HG03342 (cell line): Measurements from ENCODE around the gene SLC2A10.

ENCODE experiments used
- ATAC-seq: cut with Tn5 transposase; IDR thresholded peaks from one replicate; pipeline ENCODE4 v1.9.1; 2021; ENCODE audit warnings: mild to moderate bottlenecking, moderate library complexity; ENCODE audit not compliant: unreplicated experiment

The SLC2A10 gene

DNA sequence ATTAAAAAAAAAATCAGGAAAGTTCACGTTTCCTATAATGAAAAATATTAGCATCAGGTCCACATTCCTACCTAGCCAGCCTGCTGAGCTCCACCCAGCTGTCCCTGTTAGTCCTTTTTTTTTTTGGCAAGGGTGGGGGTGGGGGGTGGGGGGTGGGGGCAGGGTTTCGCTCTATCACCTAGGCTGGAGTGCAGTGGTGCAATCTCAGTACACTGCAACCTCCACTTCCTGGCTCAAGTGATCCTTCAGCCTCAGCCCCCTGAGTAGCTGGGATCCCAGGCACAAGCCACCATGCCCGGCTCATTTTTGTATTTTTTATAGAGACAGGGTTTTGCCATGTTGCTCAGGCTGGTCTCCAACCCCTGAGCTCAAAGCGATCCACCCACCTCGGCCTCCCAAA lies 7.5 kb upstream of the SLC2A10 start:
- ATAC-seq: no peak

DNA sequence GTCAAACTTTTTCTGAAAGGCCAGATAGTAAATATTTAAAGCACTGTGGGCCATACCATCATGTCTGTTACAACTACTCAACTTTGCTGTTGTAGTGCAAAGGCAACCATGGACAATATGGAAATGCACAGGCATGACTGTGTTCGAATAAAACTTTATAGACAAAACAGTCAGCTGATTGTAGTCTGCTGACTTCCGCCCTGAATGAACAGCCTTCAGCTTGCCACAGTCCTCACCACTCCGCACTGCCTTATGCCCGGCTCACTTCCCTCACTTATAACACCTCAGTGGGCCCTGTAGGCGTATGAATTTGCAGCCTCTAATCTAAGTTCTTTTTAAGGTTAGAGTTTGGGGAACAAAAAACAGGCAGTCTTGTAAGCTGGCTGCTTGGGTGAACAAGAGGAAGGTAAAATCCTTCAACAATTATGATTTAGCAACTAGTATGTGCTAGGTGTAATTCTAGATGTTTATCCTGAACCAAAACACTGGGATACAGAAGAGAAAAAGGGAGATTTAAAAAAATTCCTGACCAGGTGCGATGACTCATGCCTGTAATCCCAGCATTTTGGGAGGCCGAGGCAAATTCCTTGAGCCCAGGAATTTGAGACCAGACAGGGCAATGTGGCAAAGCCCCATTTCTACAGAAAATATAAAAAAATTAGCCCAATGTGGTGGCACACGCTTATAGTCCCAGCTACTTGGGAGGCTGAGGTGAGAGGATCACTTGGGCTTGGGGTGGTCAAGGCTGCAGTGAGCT lies 6.8 kb upstream of the SLC2A10 start:
- no peak for ATAC-seq

DNA sequence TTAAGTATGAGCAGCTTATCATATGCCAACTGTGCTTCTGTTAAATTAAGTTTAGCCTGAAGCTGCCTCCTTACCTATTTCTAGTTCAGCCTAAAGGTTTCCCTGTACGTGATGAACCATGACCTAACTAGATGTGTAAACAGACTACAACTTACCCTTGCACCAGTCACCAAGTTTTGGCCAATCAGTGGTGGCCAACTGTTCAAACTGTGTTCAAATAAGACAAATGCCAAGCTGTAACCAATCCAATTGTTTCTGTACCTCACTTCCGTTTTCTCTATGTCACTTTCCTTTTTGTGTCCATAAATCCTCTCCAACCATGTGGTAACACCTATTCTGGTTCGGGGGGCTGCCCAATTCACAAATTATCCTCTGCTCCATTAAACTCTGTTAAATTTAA lies 6.0 kb upstream of the SLC2A10 start:
- ATAC-seq: no peak

DNA sequence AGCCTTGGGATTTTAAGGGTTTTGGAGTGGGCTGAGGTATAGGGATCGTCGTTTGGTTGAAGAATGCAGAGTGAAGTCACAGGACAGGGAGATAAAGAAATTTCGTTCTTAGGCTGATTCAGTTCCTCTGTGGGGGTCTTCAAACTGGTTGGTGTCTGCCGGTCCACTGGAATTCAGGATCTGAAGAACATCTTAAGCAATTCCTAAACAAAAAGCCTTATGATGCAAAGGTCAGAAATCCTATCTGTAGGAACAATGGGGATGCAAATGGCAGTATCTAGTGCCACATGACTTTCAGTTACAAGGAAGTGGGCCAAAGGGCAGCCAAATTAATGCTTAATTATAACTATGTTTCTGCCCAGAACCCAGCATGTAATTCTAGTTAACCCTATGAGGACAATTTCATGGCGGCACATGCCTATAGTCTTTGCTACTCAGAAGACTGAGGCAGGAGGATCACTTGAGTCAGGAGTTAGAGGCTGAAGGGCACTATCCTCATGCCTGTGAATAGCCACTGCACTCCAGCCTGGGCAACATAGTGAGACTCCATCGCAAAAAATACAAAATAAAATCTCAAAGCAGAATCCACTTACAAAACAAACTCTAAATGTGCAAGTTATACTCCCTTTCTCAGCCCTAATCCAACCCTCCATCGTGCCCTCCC lies 4.6 kb upstream of the SLC2A10 start:
- ATAC-seq: no peak

DNA sequence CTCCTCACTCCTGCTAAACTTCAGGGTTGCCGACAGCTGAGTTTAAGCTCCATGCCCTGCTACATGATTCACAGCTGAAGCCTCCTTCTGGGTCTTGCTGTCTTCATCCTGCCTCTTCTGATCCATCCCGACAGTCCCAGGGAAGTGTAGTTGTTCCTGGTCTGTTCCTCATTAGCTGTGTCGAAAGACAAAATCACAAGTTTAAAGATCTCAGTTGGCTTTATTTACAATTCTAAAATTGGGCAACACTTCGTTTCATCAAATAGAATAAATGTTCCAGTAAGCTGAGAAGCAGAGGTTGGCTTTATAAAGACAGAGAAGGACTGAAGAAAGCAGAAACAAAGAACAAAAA lies 4.1 kb upstream of the SLC2A10 start:
- ATAC-seq: no peak

DNA sequence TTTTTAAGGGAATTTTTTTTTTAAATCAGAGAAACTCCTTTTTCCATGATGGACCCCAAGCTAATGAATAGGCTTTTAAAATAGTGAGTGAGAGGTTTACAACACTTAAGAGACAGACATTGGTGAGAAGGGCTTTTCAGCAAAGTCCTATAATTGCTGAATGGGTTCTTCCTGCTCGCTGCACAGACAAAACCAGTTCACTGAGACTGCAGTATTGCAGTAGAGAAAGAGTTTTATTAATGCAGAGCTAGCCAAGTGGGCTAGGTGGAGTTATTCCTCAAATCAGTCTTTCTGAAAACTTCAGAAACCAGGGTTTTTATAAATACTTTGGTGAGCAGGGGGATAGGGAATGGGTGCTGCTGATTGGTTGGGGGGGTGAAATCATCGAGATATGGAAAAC lies 3.2 kb upstream of the SLC2A10 start:
- no peak for ATAC-seq

DNA sequence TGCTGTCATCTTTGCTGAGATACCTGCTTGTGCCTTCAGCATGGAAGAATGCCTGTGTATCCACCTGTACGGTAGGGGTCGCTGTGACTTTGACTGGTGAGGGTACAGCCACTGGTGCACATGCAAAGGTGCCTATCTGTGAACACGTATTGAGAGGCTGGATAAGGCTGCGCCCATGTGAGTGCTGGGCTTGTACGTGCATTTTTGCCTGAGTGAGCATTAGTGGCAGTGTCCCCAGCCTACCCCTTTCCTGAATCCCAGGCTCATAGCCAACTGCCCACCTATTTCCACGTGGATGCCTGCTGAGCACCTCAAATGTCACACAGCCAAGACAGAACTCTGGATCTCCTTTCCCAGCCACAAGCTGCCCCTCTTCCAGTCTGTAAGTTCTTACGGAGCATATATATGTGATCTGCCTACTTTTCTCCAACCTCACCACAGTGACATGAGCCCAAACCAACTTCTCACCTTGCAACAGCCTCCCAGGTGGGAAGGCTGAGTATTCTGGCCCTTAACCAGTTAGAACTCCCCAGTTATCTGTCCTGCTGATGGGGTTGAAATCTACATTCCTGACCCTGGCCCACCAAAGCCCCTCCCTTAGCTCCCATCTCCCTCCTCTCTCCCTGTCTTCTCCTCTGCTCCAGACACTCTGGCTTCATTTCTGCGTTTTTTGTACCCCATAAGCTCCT lies 1.1 kb upstream of the SLC2A10 start:
- ATAC-seq: no peak

DNA sequence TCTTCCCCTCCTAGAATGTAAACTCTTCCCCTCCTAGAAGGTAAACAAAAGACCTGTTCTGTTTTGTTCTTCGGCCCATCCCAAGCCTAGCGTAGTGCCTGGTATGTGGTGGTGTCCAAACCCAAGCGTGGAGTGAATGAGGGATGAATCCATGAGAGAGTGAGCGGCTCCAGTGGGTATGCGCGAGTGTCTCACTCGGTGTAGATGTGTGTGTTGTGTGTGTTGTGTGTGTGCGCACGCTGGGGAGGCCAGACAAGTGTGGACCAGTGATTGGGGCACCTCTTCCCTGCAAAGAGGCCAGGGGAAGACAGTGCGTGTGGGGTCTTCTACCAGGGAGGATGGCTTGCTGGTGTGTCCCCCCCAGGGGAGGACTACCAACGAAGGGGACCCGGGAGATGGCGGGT lies 392 bp upstream of the SLC2A10 start:
- no peak for ATAC-seq

DNA sequence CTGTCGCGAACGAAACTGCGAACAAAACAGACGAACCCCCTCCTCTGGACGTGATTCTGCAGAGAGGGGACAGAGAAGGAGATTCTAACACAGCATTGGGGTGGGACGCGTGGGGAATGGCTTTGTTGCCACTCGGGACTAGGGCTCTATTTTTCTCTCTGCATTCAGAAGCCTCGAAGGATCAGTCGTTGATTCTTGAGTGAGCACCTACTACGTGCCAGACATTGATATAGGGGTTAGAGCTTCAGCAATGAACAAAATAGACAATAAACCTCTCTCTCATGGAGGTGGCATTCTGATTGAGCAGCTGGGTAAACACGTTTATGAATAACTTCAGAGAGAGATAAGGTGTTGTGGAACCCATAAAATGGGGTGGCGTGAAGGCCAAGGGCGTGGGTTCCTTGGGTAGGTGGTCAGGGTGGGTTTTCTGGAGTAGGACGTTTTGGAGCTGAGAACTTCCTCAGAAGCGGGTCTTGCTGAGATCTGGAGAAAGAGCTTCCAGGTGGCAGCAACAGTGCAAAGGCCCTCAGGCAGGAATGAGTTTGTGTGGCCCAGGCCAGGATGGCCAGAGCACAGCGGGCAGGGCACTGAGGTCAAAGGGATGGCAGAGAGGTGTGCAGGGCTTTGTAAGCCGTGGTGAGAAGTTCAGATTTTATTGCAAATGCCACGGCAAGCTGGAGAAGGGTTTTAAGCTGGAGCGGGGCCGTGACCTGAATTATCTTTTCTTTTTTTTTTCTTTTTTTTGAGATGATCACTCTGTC lies 884 bp downstream of the SLC2A10 start:
- ATAC-seq: no peak

DNA sequence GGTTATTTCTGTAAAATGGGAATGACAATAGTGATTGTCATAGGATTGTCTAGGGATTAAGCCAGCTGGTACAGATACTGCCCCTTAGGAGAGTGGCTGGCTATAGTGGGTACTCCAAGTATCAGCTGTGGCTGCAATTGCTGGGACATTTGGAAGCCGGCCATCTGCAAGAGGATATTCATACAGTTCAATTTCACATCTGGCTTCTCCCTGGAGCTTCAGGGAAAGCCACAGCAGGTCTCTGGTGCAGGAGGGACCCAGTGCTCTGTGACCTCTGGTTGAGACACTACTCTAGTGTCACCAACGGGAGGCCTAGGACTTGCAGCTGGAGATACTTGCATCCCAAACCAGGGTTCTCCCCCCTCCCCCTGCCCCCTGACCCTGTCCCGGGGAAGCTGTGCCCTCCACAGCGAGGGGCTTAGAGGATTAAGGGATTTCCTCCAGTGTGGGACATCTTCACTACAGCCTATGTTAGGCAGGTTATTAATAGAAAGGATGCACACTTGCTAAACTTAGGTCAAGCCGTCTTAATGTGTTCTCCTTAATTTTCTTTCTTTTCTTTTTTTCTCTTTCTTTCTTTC lies 2.7 kb downstream of the SLC2A10 start:
- no peak for ATAC-seq

DNA sequence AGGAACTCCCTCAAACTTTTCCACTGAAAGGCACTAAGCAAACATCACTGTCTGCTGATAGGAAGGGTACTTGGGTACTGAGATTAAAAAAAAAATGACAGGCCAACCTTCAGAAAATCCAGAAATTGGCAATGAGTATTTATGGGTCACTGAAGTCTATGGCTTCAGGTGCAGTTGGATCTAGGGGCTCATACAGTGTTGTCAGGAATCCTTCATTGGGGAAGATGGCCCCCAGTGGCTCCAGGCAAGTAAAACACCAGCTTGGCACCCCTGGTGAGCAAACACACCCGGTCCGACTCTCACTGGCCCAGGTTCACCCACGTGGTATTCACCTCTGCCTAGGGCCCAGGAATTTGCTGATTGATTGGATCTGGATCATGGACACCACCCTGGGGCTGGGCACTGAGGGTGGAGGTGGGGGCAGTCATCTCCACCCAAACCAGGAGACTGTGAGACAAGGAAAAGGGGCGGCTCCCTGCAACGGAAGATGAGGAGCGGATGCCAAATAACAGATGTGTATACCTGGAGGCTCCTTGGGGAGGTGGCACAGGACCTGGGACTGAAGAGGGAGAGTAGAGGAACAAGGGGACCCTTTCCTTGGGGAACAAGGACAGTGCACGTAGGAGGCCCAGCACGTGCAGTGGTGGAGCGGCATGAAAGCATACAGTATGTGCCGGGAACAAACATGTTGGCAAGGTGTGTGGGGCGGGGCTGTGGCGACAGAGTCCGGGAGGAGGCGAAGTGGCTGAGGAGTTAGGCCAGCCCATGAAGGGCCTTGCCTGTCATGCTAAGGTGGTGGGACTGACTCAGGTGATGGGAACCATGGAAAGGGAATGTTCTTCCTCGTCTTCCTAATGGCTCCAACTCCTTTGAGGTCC lies 4.7 kb downstream of the SLC2A10 start:
- no peak for ATAC-seq

DNA sequence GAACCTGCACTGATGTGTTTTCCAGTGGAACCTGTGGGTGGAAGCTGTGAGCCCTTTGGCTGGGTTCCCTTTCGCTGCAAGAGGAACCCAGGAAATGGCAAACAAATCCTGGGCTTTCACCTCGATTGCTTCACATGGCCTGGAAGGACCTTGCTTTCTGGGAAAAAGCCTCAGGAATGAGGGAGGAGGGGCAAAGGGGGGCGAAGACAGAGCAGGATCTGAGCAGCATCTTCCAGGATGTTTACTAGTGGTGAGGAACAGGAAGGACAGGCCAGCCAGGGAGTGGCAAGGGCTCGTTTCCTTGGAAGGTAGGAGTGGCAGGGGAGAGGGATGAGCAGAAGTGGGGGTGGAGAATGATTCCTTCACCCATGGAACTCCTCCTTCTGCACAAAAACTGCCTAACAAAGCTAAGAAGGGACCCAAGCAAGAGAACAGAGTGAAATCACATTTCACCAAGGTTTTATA lies 5.9 kb downstream of the SLC2A10 start:
- ATAC-seq: no peak

DNA sequence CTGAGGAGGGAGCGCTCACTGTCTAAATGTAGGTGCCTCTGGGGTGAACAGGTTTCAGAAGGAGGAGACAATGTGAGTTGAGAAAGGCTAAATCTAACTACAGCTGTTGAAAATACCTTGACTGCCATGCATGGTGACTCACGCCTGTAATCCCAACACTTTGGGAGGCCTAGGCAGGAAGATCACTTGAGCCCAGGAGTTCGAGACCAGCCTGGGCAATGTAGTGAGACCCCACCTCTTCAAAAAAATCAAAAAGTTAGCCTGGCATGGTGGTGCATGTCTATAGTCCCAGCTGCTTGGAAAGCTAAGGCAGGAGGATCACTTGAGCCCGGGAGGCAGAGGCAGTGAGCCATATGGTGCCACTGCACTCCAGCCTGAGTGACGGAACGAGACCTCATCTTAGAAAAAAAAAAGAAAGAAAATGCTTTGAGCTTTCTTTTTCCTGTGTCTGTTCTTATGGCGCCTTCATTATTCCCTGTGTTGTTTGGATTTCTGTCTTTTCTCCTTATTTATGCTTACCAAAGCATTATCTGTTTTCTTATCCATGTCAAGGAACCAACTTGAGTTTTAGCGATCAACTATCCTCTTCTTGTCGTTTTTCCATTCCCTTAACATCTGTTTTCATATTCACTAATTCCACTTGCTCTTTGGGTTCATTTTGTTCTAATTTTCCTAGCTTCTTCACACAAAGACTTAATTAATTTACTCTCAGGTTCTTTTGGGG lies 8.5 kb downstream of the SLC2A10 start:
- no peak for ATAC-seq

DNA sequence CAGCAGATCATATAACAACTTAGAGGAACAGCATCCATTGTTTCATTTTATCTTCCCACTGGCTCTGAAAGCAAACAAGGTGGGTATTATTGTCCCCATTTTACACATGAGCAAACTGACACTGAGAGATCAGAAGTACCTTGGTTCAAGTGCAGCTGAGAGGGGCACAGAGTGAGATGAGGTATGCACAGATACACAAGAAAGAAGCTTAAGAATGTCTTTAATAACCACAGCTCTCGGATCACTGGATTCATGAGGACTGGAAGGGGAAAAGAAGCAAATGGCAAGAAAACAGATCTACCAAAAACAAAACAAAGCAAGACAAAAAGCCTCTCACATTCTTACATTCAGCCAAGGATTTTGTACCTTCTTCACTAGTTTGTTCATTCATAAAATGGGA lies 10.6 kb downstream of the SLC2A10 start:
- no peak for ATAC-seq

DNA sequence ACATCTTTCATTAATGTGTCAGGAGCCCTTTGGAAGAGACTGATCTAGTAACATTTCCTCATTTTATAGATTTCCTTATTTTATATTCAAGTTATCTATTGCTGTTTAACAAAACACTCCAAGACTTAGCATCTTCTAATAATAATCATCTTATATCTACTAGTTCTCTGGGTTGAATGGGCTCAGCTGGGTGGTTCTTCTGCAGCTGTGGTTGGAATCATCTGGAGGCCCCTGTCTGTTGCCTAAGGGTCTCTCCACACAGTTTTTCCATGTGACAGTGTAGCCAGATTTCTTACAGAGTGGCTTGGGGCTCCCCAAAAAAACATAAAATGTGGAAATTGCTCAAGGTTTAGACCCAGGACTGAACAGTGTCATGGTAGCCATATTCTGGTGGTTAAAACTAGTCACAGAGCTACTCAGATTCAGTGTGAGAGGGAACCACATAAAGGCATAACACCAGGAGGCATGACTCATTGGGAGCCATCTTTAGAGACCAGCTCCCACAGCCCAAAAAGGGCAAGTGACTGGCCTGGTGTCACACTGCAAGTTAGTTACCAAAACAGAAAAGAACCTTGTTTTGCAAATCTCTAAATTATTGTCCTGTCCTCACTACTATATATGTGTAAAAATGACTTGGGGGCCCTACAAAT lies 11.5 kb downstream of the SLC2A10 start:
- ATAC-seq: no peak

DNA sequence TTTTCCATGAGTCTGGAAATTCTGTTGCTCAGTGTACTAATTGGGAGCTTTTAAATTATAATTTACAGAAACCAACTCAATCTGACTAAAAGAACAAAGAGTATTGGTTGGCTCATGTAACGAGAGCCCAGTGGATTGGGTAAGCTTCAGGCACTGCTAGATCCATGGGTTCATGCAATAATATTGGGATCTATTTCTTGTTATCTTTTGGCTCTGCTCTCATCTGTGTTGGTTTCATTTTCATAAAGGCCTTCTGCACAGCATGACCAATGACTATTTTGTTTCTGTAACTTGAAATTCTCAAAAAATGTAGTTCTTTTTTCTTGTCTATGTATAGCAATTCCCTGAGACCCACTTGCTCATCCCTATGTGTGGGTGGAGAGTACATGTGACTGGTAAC lies 12.0 kb downstream of the SLC2A10 start:
- ATAC-seq: no peak

DNA sequence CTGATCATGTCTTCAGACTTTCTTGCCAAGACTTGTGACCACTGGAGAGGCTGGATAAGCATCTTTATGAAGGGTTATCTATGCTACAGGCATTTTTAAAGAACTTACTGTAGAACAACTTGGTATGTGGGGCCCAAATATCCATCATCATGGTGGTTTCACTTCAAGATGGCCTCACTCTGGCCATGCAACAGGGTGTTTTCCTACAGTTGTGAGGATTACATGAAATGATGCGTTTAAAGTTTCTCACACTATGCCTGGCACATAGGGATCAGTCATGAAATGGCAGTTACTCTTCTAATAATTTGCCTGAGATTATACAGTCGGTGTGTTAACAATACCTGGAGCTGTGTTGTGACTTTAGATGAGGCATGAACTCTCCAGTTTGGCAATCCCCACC lies 13.0 kb downstream of the SLC2A10 start:
- ATAC-seq: no peak

DNA sequence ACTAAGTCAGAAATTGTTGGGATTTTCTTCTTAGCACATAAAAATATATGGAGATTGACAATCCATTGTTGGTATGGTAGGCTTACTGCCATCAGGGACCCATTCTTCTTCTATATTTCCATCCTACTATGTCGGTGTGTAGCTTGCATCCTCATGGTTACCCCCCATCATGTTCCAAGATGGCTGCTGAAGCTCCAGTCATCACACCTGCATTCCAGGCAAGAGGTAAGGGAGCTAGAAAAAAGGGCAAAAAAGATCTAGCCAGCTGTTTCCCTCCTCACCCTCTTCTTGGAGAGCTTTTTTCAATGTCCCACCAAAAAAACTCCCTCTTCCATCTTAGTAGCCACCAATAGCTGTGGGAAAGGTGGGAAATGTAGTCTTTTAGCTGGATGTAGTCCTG lies 13.6 kb downstream of the SLC2A10 start:
- ATAC-seq: no peak
